HG03442 (cell line): ENCODE results near the gene BCL2L13.
A peak's percentile ranks its signal among the peaks of the same experiment; 100 is the strongest.

Experiments used
- ATAC-seq: cut with Tn5 transposase; IDR thresholded peaks from one replicate; pipeline ENCODE4 v1.9.1; 2021; ENCODE audit warnings: mild to moderate bottlenecking, moderate library complexity; ENCODE audit not compliant: unreplicated experiment

The BCL2L13 gene

DNA sequence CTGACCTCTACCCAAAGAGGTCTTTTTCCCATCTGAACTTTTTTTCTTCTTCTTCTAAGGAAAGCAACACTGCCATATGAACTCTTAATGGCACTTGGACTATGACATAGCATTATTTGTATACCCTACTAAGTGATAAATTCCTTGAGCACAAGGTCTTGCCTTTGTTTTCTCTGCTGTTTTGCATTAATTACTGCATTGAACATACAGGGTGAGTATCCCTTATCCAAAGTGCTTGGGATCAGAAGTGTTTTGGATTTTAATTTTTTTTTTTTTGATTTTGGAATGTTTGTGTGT is 86.9 kb downstream of the BCL2L13 start:
- ATAC-seq, result no peak

DNA sequence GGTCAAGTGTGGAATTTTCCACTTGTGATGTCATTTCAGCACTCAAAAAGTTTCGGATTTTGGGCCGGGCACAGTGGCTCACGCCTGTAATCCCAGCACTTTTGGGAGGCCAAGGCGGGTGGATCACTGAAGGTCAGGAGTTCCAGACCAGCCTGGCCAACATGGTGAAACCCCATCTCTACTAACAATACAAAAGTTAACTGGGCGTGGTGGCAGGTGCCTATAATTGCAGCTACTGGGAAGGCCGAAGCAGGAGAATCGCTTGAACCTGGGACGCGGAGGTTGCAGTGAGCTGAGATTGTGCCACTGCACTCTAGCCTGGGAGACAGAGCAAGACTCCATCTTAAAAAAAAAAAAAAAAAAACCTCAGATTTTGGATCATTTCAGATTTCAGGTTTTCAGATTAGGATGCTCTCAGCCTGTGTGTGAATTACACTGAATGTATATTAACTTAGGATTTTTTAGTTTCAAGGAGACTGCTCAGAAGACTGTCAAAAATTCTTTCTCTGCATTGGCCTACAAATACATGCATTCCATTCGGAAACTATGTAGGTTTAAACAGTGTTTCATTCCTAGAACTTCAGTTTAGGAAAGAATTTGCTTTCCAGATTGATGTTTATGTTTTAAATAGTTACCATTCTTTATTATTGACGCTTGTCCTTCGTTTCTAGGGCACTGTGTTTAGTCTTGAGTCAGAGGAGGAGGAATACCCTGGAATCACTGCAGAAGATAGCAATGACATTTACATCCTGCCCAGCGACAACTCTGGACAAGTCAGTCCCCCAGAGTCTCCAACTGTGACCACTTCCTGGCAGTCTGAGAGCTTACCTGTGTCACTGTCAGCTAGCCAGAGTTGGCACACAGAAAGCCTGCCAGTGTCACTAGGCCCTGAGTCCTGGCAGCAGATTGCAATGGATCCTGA is 87.7 kb downstream of the BCL2L13 start:
- no peak for ATAC-seq

DNA sequence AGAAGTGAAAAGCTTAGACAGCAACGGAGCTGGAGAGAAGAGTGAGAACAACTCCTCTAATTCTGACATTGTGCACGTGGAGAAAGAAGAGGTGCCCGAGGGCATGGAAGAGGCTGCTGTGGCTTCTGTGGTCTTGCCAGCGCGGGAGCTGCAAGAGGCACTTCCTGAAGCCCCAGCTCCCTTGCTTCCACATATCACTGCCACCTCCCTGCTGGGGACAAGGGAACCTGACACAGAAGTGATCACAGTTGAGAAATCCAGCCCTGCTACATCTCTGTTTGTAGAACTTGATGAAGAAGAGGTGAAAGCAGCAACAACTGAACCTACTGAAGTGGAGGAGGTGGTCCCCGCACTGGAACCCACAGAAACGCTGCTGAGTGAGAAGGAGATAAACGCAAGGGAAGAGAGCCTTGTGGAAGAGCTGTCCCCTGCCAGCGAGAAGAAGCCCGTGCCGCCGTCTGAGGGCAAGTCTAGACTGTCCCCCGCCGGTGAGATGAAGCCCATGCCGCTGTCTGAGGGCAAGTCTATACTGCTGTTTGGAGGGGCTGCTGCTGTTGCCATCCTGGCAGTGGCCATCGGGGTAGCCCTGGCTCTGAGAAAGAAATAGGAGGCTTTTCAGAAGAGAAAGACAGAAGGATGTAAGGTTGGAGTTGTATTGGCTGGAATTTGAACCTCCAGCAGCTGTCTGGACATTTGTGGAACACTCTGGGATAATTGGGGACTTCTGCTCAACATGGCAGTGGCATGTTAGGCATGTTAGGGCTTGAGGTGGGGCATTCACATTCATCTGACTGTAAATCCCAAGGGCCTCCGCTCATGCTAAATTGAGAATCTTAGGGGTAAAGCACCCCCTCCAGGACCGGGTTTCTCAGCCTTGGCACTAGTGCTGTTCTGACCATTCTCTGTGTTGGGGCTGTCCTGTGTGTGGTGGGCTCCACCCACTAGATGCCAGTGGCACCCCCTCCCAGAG is 88.7 kb downstream of the BCL2L13 start:
- no peak for ATAC-seq

DNA sequence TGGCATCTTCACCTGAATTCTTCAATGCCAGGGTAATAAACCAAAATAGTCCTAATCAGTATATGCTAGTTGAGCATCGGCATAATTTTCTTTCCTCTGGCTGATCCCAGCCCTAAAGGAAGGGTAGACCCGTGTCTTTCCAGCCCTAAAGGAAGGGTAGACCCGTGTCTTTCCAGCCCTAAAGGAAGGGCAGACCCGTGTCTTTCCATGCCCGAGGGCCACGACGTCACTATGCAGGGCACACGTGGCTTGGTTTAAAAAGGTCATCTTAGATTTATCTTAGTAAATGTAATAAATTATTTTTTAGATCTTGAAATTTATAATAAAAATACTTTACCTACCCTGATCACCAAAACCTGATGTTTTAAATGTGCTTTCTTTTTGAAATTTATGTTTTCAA is 90.2 kb downstream of the BCL2L13 start:
- no peak for ATAC-seq

DNA sequence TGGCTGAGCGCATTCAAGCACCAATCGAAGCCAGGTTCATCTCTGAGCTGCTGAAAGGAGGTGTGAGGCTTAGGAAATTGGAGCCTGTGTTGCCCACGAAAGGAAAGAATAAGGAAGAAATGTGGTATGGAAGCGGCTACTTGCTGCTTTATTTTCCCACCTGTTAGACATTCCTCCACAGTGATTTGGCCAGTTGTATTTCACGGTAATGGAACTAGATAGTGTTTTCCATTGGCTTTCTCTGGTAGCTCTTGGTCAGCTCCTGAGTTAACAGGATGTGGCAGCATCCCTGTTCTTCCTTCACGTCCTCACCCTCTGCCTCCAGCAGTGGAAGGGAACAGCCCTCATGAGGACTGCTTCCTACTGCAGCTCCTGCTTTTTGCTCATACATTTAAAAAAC is 91.0 kb downstream of the BCL2L13 start:
- no peak for ATAC-seq

DNA sequence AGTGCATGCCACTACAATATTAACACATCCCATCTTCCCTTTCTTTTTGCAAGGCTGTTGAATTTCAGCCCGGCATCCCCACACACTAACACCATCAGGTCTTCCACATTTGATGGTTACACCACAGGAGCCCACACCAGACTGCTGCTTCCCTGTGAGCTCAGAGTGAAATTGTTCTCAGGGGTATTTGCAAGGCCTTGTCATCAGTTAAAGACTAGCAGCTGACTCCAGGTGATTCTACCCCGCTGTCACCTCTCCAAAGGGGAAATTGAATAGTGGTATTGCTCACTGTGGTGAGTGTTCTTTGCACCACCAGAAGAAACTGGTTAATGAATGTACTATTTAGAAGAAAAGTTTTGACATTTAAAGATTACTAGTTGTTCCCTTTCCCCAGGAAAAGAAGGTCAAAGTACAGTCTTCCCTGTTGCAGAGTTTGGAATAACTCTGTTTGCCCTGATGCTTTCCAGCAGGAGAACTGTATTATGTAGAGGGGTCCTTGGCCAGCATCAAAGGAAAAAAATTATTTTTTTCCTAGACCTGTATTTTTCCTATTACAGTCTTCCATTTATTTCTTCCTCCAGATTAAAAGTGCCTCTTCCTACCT is 93.8 kb downstream of the BCL2L13 start:
- ATAC-seq, result no peak

DNA sequence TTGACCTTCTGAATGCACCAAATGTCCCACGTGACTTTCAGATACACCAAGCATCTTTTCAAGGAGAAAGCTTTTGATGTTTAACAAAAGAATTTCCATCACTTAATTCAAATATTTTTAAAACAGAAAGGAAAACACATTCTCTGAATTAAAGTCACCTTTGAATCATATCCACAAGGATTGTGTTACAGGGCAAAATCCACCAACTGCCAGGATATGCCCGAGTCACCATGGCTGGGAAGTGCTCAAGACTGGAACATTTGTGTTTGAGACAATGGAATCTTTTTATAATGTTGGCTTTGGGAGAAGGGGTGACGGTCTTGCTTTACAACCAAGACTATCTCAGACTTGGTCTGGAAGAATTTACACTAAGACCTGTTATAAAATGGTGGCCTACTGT is 94.9 kb downstream of the BCL2L13 start:
- no peak for ATAC-seq

DNA sequence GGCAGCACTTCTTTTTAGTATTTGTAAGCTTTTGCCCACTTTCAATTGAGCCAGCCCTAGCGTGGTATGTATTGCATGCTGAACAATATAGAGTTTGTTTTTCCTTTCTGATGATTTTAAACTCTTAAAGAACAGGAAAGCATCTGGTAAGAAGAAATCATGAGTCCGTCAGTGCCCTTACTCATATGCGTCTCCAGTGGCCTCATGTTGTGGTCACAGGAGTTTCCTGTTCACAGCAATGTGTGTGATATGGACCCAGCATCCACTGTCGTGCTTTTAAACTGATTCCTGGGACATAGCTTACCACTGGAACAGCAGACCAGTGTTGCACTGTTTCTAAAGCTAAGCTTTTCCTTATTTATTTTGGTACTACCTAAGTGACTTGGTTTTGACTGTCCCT is 95.6 kb downstream of the BCL2L13 start:
- no peak for ATAC-seq

DNA sequence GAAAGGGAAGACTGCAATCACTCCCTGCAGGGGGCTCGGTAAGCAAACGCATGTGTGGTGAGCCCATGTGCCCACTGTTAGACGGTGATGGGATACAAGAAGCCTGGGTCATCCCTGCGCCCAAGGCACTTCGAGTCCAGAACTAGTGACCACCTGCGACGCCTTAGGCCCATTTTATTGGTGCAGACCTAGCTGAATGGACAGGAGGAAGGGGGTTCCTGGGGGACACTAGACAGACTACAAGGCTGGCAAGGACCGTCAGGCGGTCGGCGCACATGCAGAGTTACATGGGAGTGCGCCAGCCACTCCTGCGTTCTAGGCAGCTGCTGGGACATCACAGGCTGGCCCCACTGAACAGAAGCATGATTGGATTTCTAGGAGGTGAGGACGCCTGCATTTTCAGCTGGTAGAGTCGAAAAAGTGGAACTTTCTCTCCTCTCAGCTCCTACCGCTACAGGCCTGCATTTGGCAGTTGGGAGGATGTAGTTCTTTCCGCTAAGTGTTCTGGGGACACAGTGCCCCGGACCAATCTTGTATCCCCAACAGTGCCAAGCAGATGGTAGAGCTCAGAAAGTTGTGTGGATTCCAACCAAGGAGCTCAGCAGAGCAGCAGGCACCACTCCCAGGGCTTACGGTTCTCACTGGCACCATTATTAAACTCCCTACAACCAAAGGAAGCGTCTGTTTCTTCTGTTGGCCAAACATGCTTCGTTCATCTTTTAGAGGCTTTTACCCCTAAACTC is 100.0 kb downstream of the BCL2L13 start:
- ATAC-seq, result no peak

DNA sequence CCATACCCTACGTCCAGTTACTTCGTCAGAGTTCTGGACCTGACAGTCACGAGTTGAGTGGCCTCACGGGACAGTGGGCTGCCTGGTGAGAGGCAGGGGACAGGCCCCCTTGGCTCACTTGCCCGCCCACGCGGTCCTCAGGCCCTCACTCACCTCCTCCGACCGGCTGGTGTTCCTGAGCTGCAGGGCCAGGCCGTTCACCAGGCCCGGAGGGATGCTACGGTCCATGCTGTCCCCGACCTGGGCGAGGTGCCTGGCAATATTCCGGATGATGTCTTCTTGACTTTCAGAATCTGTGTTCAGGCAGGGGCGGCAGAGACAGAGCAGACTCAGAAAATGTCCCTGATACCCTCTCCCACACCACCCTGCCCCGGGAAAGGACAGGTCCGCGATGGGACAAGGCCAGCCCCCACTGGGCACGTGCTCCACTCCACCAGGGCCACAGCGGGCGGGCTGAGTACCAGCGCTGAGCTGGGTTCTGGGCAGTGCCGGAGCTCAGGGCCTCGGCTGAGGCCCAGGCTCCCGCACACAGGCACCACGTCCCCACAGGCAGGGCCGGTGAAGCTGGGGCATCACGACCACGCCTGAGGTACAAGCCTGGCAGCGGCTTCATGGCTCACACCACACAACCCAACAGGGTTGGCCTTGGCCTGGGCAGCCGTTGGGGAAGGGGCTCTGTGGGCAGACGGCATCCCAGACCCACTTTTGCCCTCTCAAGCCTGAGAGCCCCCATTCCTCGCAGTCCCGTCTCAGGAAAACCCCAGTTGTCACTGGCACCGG is 100.8 kb downstream of the BCL2L13 start:
- ATAC-seq, result no peak

DNA sequence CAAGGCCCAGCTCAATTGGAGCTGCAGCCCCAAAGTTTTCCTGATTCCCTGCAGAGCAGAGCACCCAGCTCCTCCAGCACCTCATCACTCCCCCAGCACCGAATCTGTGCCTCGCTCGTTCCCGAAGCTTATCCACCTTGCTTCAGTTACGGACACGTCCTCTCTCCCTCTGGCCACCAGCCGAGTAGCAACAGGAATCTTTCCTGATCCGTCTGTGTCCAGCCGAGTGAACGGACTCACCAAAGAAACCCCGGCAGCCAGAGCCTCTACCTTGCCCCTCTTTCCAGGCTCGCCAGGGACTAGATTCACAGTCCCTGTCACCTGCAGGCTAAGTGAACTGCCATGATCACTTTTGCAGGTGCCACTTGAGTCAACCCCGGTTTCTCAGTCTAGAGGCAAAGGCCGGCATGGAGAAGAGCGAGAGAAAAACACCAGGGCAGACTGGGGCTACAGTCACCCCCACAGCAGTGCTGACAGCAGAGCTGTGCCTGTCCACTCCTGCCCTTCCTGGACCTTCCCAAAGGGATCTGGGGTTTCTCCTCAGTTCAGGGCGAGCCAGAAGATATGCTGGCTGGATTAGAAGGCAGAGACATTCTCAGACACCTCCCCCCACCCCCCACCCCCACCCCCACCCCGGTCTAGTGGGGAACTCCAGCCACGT is 103.4 kb downstream of the BCL2L13 start:
- ATAC-seq, result no peak

DNA sequence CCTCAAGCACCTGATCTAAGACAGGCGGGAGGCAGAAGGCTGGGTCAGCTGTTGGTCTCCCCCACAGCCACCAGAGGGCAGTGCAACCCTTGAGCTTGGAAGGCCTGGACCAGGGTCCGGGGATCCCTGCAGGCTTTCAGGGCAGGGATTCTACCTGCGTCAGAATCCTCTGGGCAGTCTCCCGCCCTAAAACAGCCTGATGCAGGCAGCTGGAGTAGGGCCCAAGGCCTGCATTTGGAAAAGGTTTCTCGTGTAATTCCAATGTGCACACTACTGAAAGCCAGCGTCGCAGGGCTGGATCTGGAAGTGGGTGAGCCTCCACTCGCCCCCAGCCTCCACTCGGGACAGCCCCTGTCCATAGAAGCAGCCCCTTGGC is 104.0 kb downstream of the BCL2L13 start:
- ATAC-seq, result peak; percentile 66

DNA sequence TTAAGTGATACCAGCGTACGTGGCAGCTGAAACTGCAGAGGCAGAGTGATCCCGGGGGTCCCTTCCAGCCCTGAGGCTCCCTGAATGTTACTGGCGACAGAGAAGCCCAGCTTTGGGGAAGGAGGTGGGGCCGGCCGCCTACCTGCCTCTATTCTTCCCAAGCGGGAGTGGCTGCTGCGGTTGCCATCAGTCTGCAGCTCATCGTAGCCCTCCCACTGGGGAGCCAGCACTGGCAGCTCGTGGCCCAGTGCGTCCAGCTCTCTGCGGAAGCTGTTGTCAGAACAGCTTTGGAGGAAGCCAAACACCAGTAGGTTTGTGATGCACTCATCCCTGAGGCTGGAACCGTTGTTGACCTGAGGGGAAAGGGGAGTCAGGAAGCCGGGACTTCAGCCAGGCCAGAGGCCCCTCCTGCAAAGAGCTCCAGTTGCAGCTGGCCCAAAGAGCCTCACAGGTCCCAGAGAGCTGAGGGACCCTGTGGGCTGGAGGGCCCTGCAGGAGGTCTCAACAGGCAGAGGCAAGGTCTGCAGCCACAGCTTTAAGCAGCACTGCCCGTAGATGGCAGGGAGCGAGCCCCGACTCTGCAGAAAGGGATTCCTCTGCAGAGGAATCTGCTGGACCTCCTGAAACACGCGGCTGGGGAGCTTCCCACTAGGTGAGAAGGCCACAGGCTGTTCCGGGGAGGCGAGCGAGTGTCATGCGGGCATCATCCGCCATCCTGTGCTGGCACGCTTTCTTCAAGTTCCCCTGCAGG is 105.3 kb downstream of the BCL2L13 start:
- ATAC-seq, result no peak

DNA sequence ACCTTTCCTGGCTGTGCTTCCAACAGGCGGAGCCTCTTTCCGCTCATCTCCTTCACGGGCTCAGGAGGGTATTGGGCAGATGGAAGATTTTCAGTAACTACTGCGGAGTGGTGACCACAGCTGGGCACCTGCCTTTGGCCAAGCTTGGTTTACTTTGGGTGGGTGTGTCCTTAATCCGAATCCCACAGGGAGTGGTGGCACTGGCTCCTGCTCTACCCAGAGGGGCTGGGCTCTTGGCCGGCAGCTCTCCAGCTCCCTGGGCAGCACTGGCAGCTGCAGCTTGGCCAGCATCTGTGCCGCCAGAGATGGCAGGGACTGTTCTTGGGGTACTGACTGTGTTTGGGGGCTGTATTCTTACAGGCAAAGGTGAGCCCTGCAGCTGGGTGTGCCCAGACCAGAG is 105.9 kb downstream of the BCL2L13 start:
- ATAC-seq, result no peak

DNA sequence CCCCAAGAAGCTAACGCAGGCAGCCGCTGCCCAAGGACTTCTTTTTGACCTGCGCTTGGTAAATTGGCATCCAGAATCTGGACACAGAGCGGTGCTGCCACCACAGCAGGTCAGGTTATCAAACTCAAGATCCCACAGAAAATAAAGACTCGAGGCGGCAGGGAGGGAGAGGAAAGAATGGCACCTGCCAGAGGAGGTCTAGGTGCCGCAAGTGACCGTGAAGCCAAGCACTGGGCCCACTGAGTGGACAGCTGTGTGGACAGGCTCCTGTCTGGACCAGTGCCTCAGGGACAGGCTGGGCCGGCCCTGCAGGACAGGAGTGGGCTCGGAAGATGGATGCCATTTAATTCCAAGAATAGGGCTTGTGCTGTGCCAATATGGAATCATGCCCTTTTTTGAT is 108.4 kb downstream of the BCL2L13 start:
- no peak for ATAC-seq

DNA sequence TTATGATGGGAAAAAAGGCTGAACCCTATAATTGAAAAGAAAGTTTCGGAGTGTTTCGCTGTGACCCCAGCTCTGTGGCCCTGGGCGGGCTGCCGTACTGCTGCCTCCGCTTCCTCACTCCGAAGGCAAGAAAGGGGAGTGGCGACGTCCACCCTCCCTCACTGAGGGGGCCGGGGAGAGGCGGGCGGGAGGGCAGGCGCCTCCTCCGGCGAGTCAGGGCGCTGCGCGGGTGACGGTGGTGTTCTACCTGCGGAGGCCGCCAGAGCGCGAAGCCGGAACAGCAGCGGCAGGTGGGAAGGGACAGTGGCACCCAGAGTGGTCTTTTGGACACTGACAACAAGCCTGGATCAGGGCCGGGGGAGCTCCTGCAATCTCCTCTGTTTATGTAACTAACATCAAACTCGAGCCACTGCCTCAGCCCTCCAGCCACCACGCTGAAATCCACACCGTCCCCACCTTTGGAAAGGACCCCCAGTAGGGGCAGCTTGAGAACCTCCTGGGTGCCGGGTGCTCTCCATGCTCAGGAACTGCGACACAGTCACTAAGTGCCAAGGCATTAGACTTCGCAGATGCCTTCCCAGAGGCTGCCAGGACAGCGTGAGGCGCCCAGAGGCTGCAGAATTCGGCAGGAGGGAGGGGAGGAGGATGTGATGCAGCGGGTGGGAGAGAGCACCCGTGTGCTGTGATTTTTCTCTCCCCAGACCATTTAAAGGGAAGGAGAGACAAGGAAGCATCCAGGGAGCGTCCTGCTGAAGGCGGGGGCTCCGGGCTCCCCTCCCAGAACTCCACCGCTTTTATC is 110.2 kb downstream of the BCL2L13 start:
- ATAC-seq, result no peak

DNA sequence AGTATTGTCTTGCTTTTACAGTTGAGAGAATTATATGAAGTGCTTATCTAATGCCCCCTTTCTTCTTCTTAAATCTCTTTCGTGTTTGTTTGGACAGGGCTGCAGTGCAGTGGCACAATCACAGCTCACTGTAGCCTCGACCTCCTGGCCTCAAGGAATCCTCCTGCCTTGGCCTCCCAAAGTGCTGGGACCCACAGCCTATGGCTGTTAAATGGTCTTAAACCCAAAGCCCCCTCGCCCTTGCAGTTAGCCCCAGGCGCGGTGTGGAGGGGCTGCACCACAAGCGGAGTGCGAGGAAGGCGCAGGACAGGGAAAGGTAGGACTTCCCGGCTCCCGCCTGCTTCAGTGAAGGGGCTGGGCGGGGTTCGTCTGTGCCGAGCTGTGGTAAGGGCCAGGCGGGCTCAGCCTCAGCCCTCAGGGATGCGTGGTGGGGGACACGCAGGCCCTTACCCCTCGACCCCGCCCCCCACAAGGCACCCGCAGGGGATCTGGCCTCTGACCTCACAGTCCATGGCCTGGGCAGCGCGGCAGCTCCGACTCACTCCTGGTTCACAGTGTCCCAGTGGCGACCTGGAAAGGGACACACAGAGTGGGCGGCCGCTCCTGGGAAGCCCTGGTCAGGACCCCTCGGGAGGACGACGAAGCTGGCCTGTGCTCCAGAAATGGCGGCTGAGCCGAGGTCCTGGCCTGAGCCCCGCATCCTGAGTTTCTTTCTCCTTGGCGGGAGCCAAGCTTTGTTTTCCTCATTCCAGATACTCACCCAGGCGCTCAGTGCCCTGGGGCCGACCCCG is 111.2 kb downstream of the BCL2L13 start:
- ATAC-seq, result no peak
